ENCODE results near the gene TMC5. TPM values are rescaled to one million over a fixed set of nuclear protein-coding genes. Genes with fewer than 3 reads are reported as not detected.

TMC5 gene
- total RNA-seq, 1 donor from 2014 or later: 0.38 TPM

- Histone ChIP-seq H3K27ac (replicated peaks) (no peak overlapping the region), H3K4me3 (no peak overlapping the region), H3K36me3 (no peaks in the 10 kb centered on the region), H3K27me3 (ENCODE audit: low read depth) (peaks cover 16% of the 10 kb centered on the region), H3K9me3 (replicated peaks) (no peaks in the 10 kb centered on the region), H3K4me1 (no peaks in the 10 kb centered on the region)
- no peak for DNase-seq
- intact Hi-C loops (cut with micrococcal nuclease): no loop called here
- TF ChIP-seq CTCF (IDR thresholded peaks at IDR 0.05; ENCODE audit: borderline replicate concordance): no peak
These were observed 64.6 kb downstream of the TMC5 start for GRCh38 chr16:19482291-19482690.

- intact Hi-C loops (cut with micrococcal nuclease): no loop called here
- H3K27ac ChIP-seq (replicated peaks): no peak overlapping the region
- no peak for DNase-seq
- H3K9me3 ChIP-seq (replicated peaks): no peaks in the 10 kb centered on the region
- TF ChIP-seq CTCF (IDR thresholded peaks at IDR 0.05; ENCODE audit: borderline replicate concordance): no peak
- H3K4me3 ChIP-seq: no peak overlapping the region
- no peaks in the 10 kb centered on the region for H3K4me1 ChIP-seq
- no peaks in the 10 kb centered on the region for H3K36me3 ChIP-seq
- H3K27me3 ChIP-seq (ENCODE audit: low read depth): peaks cover 3% of the 10 kb centered on the region
These were observed 66.4 kb downstream of the TMC5 start for GRCh38 chr16:19484096-19484495.

GRCh38 chr16:19485611-19486010 is 67.9 kb downstream of the TMC5 start:
- Histone ChIP-seq H3K27me3 (ENCODE audit: low read depth) (no peaks in the 10 kb centered on the region), H3K4me1 (no peaks in the 10 kb centered on the region), H3K4me3 (no peak overlapping the region), H3K9me3 (replicated peaks) (no peaks in the 10 kb centered on the region), H3K36me3 (no peaks in the 10 kb centered on the region), H3K27ac (replicated peaks) (no peak overlapping the region)
- intact Hi-C loops (cut with micrococcal nuclease): no loop called here
- no peak for DNase-seq
- TF ChIP-seq CTCF (IDR thresholded peaks at IDR 0.05; ENCODE audit: borderline replicate concordance): no peak

GRCh38 chr16:19486051-19486450 is 68.4 kb downstream of the TMC5 start:
- DNase-seq: no peak
- H3K4me3 ChIP-seq: no peak overlapping the region
- TF ChIP-seq CTCF (IDR thresholded peaks at IDR 0.05; ENCODE audit: borderline replicate concordance): no peak
- no peaks in the 10 kb centered on the region for H3K27me3 ChIP-seq (ENCODE audit: low read depth)
- no peak overlapping the region for H3K27ac ChIP-seq (replicated peaks)
- H3K4me1 ChIP-seq: no peaks in the 10 kb centered on the region
- intact Hi-C loops (cut with micrococcal nuclease): no loop called here
- H3K9me3 ChIP-seq (replicated peaks): no peaks in the 10 kb centered on the region
- no peaks in the 10 kb centered on the region for H3K36me3 ChIP-seq

- Histone ChIP-seq H3K9me3 (replicated peaks) (no peaks in the 10 kb centered on the region), H3K36me3 (no peaks in the 10 kb centered on the region), H3K4me3 (no peak overlapping the region), H3K27me3 (ENCODE audit: low read depth) (no peaks in the 10 kb centered on the region), H3K27ac (replicated peaks) (no peak overlapping the region), H3K4me1 (no peaks in the 10 kb centered on the region)
- intact Hi-C loops (cut with micrococcal nuclease): no loop called here
- TF ChIP-seq CTCF (IDR thresholded peaks at IDR 0.05; ENCODE audit: borderline replicate concordance): no peak
- no peak for DNase-seq
These were observed 69.2 kb downstream of the TMC5 start for GRCh38 chr16:19486750-19487325.
